GM15510 (cell line): ENCODE measurements around the gene ATP11A.

ENCODE experiments used
- POLR2A ChIP-seq: IDR thresholded peaks from 3 replicates; pipeline ENCODE4 v1.6.1; 2011; ENCODE audit warnings: borderline replicate concordance; ENCODE audit not compliant: insufficient read length; ENCODE audit errors: extremely low read depth

Gene ATP11A

GRCh38 chr13:112836940-112837339 lies 147.1 kb downstream of the ATP11A start:
- TF ChIP-seq POLR2A = no peak

DNA sequence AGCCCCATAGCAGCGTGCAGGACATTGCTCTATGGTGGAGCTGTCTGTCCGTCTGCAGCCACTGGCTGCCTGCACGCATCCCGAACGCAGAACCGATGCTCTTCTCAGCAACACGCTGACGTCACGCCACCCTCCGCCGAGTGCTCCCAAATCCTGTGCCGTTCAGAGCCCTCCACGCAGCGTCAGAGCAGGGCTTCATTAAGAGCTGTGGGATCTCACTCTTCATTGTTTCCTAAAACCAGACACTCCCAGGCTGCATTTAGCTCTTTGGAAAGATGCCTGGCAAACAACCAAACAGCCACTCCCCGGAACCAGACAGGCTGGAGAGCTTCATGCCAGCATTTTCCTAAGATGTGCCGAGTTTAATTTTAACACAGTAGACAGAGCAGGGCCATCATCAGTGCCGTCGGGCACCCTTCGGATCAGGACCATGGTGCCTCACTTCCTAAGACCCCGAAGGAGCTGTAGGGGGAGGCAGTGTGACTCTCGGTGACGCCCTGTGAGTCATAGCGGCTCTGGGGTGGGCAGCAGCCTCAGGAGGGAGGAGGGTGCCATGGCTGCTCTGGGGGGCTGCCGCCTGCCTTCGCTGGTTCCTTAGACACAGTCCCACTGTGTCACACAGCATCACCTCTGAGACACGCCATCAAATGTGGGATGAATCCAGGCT lies 147.7 kb downstream of the ATP11A start:
- TF ChIP-seq POLR2A = no peak

GRCh38 chr13:112838038-112838841 lies 148.4 kb downstream of the ATP11A start:
- no peak for TF ChIP-seq POLR2A

GRCh38 chr13:112838842-112839117 lies 148.9 kb downstream of the ATP11A start:
- no peak for TF ChIP-seq POLR2A

DNA sequence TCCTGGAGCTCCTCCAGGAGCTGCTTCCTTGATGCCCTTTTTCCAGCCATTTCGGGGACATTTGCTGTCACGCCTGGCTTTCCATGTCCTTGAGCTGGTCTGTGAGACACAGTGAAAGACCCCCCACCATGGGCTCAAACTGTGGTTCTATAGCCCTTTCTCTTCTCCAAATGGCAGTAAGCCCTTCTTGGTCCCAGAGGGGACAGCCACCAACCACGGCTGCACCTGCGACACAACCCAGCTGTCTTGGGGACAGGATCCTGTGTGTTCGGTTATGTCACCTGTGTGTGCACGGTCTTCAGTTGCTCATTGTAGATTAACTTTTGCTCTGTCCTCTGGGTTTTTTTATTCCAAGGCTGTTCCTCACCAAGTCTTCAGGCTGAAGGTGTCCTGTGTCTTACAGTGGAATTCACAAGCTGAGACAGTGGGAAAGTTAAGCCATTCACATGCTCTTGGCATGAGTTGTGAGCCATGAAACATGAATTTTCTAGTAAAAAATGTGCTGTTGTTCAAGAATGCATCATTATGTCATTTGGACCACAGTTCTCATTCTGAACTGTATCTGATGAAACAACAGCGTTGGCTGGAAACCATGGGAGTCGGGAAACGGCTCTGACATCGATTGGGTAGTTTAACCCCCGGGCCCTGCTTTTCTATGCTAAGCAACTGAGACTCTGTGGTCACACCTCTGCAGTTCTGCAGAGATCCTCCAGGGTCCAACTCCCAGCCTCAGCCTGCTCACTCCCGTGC lies 149.7 kb downstream of the ATP11A start:
- no peak for TF ChIP-seq POLR2A

- no peak for TF ChIP-seq POLR2A
Measured at GRCh38 chr13:112840472-112841302, 150.8 kb downstream of the ATP11A start.

DNA sequence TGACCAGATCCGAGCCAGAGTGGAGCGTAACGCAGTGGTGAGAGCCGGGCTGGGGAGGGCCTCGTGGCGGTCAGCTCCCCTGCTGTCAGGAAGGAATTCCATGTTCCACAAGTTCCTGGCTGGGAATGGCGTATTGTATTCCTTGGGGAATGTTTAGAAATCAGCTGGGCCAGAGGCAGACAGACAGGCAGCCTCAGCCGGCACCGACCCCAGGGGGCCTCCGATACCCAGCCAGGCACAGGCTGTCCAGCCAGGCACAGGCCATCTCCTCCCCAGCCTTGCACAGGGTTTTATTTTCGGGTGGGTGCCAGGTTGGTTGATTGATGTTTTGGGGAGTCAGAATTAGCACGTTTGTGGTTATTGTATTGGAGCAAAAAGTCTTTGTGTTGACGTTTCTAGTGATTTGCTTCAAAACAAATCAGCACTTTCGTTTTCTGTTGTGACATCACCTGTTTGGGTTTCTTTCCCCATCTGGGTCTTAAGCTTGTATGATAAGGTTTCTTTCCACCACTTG lies 152.6 kb downstream of the ATP11A start:
- TF ChIP-seq POLR2A = no peak

- TF ChIP-seq POLR2A = no peak
Measured at GRCh38 chr13:112842931-112843391, 153.1 kb downstream of the ATP11A start.

- no peak for TF ChIP-seq POLR2A
Measured at GRCh38 chr13:112843392-112844111, 153.7 kb downstream of the ATP11A start.

DNA sequence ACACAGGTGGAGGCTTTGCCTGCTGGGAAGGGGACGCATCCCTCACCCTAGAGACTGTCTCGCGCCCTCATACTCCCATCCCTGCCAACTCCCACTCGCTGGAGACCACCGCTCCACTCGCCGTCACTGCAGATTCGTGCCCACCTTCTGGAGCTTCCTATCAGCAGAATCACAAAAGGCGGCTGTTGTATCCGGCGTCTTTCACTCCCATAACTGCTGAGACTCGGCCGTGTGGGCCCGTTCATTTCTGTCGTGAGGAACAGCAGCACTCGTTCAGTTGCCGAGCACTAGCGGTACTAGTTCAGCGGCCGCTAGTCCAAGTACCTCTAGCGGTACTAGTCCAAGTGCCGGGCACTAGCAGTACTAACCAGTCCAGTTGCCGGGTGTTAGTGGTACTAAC lies 154.6 kb downstream of the ATP11A start:
- TF ChIP-seq POLR2A = no peak

- TF ChIP-seq POLR2A = no peak
Measured at GRCh38 chr13:112844879-112845278, 155.0 kb downstream of the ATP11A start.

GRCh38 chr13:112845511-112846144 lies 155.8 kb downstream of the ATP11A start:
- no peak for TF ChIP-seq POLR2A

- TF ChIP-seq POLR2A = no peak
Measured at GRCh38 chr13:112846411-112847115, 156.7 kb downstream of the ATP11A start.

DNA sequence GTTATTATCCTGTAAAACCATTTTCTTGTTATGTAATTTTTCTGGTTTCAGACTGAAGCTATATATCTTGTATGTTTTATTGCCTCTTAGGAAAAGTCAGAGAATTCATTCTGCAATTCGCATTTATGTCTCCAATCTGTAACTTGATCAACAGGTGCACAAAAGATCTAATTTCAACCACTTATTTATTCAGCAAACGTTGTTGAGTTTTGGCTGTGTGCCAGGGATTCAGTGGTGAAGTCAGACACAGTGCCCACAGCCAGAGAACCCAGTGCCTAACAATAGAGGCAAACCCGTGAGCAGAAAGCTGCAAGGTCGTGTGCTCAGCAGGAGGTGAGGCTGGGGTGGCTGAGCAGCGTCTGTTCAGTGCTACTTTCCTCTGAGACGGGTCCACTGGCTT lies 159.7 kb downstream of the ATP11A start:
- TF ChIP-seq POLR2A = no peak

DNA sequence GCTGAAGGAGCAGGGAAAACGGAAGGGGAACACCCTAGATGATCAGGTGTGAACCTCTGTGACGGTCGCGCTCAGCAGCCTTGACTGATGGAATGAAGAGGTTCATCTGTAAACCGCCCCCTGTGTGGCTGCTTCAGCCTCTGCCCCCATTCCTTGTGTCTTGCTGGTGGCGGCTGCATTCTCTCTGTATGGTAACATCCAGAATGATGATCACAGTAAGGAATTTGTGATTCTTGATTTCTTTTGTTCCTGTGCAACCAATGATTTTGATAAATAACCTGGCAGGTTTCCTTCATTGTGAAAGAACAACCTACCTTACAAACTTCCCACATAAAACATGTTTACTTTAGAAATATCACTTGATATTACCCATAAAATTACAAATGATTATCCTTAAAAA lies 160.4 kb downstream of the ATP11A start:
- TF ChIP-seq POLR2A = no peak
